ENCODE results near the gene DPYSL4.

GRCh38 chr10:132228616-132229015 lies 41.9 kb downstream of the DPYSL4 start:
- TF ChIP-seq, protein P1, sequence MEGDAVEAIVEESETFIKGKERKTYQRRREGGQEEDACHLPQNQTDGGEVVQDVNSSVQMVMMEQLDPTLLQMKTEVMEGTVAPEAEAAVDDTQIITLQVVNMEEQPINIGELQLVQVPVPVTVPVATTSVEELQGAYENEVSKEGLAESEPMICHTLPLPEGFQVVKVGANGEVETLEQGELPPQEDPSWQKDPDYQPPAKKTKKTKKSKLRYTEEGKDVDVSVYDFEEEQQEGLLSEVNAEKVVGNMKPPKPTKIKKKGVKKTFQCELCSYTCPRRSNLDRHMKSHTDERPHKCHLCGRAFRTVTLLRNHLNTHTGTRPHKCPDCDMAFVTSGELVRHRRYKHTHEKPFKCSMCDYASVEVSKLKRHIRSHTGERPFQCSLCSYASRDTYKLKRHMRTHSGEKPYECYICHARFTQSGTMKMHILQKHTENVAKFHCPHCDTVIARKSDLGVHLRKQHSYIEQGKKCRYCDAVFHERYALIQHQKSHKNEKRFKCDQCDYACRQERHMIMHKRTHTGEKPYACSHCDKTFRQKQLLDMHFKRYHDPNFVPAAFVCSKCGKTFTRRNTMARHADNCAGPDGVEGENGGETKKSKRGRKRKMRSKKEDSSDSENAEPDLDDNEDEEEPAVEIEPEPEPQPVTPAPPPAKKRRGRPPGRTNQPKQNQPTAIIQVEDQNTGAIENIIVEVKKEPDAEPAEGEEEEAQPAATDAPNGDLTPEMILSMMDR (IDR thresholded peaks at IDR 0.05; ENCODE audit: poor library complexity): no peak
- no peak for TF ChIP-seq EZH2 (IDR thresholded peaks at IDR 0.05; ENCODE audit: borderline replicate concordance)
- TF ChIP-seq EZH2phosphoT487 (IDR thresholded peaks at IDR 0.05; ENCODE audit: low read depth, severe bottlenecking, unreplicated experiment): no peak

Measured in hepatocyte (in vitro differentiated cells).